Sigmoid colon (tissue), 7 donors: ENCODE data around the gene C1orf21. TPM values are rescaled to one million over a fixed set of nuclear protein-coding genes. Genes with fewer than 3 reads are reported as not detected.

ENCODE experiments used
- DNase-seq: peaks from one replicate; pipeline ENCODE4 v3.0.0-alpha.2; 2019
- H3K27ac ChIP-seq, 4 donors: fragments of 200-600 bp; sonication (generic); one replicate each; pipeline ENCODE4 v1.5.1; 2016 to 2019; ENCODE audit warnings: mild to moderate bottlenecking in 1 of 4
- H3K27me3 ChIP-seq, 3 donors: fragments of 200-600 bp; sonication (generic); one replicate each; pipeline ENCODE4 v1.5.1; 2019; ENCODE audit warnings: mild to moderate bottlenecking in 1 of 3
- H3K36me3 ChIP-seq, 4 donors: fragments of 200-600 bp; sonication (generic); one replicate each; pipeline ENCODE4 v1.5.1; 2016 to 2019
- H3K4me1 ChIP-seq, 4 donors: fragments of 200-600 bp; sonication (generic); one replicate each; pipeline ENCODE4 v1.5.1; 2017 to 2019
- H3K4me3 ChIP-seq, 4 donors: fragments of 200-600 bp; sonication (generic); one replicate each; pipeline ENCODE4 v1.5.1; 2017 to 2019; ENCODE audit warnings: mild to moderate bottlenecking in 2 of 4, moderate library complexity in 1 of 4
- H3K9me3 ChIP-seq, 4 donors: fragments of 200-600 bp in 3 of 4; sonication (generic) in 3 of 4; one replicate each; pipeline versions ENCODE4 v1.5.1 to v1.6.1; 2013 to 2019
- EP300 ChIP-seq, 4 donors: sonication (generic); formaldehyde crosslinking; IDR thresholded peaks; one replicate each; pipeline ENCODE4 v1.6.1; 2017; ENCODE audit warnings: antibody characterized with exemption in 4 of 4
- POLR2A ChIP-seq, 2 donors: fragments of 450-650 bp; IDR thresholded peaks; one replicate each; pipeline ENCODE4 v1.6.1; 2016; ENCODE audit warnings: antibody characterized with exemption in 2 of 2, mild to moderate bottlenecking in 2 of 2, moderate library complexity in 2 of 2
- POLR2AphosphoS5 ChIP-seq, 4 donors: sonication (generic); formaldehyde crosslinking; IDR thresholded peaks; one replicate each; pipeline ENCODE4 v1.6.1; 2017; ENCODE audit warnings: antibody characterized with exemption in 4 of 4
- WGBS, 2 donors: extraction: QIAGEN DNeasy Blood & Tissue Kit; methylation state at CpG; one replicate each; pipeline ENCODE4 v1.1.7; 2013; 5-methylcytosine and 5-hydroxymethylcytosine counted together
- intact Hi-C: fragments of 100-400 bp; cut with DNase I; formaldehyde crosslinking; loops from one replicate; pipeline ENCODE4 v1.15.1; 2023
- polyA plus RNA-seq, 3 donors: library from polyadenylated mRNA; stranded (reverse); fragments of 200-250 nt; gene quantifications; one replicate each; pipeline ENCODE4 v1.2.3, GENCODE V29; 2013
- total RNA-seq, 4 donors: library from RNA; depleted of rRNA; stranded (reverse); fragments of >200 nt; gene quantifications; one replicate each; pipeline ENCODE4 v1.1.0, GENCODE V29; 2016
- TF ChIP-seq, protein P1 (sequence below), 4 experiments: fragments of 450-650 bp in 3 of 4; fragments of 200-600 bp in 1 of 4; IDR thresholded peaks; one replicate each; pipeline ENCODE4 v1.5.1; 2016 to 2019; ENCODE audit warnings: antibody characterized with exemption in 4 of 4, mild to moderate bottlenecking in 3 of 4, moderate library complexity in 2 of 4
- donor health status: healthy with polysubstance abuse.
- donor health status: Bipolar disorder and iron deficiency.
- donor health status: healthy.

Gene C1orf21
- total and polyA plus RNA-seq, 7 donors = 39.5 to 109 (median 80.0) TPM

DNA sequence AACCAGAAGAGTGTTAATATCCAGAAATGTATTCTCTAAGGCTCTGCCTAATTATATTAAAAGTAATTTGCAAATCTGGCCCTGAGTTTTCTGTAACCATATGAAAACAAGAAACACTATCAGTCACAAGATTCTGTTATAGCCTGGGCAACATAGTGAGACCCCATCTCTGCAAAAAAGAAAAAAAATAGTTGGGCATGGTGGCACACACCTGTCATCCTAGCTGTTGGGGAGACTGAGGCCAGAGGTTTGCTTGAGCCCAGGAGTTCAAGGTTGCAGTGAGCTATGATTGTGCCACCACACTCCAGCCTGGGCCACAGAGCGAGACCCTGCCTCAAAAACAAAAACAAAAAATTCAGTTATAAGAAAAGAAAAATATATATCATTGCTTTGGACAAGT, 25.6 kb downstream of the C1orf21 start:
- Histone ChIP-seq H3K27me3 (no peaks in the 10 kb centered on the region), H3K4me1 (peaks cover 0 to 32% (median 17%) of the 10 kb centered on the region in 4 donors), H3K4me3 (no peak overlapping the region), H3K9me3 (no peaks in the 10 kb centered on the region), H3K36me3 (no peaks in the 10 kb centered on the region), H3K27ac (no peak overlapping the region)
- intact Hi-C loops = no loop called here
- TF ChIP-seq, protein P1, sequence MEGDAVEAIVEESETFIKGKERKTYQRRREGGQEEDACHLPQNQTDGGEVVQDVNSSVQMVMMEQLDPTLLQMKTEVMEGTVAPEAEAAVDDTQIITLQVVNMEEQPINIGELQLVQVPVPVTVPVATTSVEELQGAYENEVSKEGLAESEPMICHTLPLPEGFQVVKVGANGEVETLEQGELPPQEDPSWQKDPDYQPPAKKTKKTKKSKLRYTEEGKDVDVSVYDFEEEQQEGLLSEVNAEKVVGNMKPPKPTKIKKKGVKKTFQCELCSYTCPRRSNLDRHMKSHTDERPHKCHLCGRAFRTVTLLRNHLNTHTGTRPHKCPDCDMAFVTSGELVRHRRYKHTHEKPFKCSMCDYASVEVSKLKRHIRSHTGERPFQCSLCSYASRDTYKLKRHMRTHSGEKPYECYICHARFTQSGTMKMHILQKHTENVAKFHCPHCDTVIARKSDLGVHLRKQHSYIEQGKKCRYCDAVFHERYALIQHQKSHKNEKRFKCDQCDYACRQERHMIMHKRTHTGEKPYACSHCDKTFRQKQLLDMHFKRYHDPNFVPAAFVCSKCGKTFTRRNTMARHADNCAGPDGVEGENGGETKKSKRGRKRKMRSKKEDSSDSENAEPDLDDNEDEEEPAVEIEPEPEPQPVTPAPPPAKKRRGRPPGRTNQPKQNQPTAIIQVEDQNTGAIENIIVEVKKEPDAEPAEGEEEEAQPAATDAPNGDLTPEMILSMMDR (IDR thresholded peaks at IDR 0.05) = no peak
- TF ChIP-seq POLR2A (IDR thresholded peaks at IDR 0.05) (no peak), EP300 (IDR thresholded peaks at IDR 0.05) (no peak)
- no peak for DNase-seq
- WGBS, 2 donors = 92% methylated on average over 1 of the region's 1 CpG

GRCh38 chr1:184416481-184416880, 29.7 kb downstream of the C1orf21 start:
- no peak for DNase-seq
- WGBS, 2 donors = 39 to 90% methylated on average over 2 of the region's 2 CpGs
- TF ChIP-seq, protein P1 (IDR thresholded peaks at IDR 0.05) = no peak
- TF ChIP-seq EP300 (IDR thresholded peaks at IDR 0.05) (no peak), POLR2AphosphoS5 (IDR thresholded peaks at IDR 0.05) (no peak), POLR2A (IDR thresholded peaks at IDR 0.05) (no peak)
- Histone ChIP-seq H3K4me1 (peaks cover 0 to 35% (median 21%) of the 10 kb centered on the region in 4 donors), H3K27me3 (no peaks in the 10 kb centered on the region), H3K36me3 (no peaks in the 10 kb centered on the region), H3K9me3 (no peaks in the 10 kb centered on the region), H3K4me3 (no peak overlapping the region), H3K27ac (no peak overlapping the region)
- intact Hi-C loops = no loop called here

DNA sequence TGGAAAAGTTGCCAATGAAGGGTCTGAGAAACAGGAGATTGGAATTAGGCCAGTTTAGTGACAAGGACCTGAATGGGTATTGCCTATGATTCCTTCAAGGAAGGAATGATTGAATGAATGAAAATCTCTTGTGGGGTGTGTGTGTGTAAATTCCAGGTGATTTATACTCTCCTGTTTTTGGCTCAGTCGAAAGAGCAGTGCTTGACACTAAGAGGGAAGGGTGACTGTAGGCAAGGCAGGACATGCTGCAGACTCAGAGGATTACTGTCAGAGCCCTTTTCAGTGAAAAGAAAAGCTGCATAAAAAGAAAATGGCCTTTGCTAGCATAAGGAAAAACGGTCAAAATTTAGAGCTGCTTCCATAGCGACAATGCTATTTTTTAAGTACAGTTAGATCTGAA, 30.1 kb downstream of the C1orf21 start:
- Histone ChIP-seq H3K27ac (no peak overlapping the region), H3K27me3 (no peaks in the 10 kb centered on the region), H3K36me3 (no peaks in the 10 kb centered on the region), H3K9me3 (no peaks in the 10 kb centered on the region), H3K4me3 (no peak overlapping the region), H3K4me1 (peaks cover 0 to 35% (median 21%) of the 10 kb centered on the region in 4 donors)
- TF ChIP-seq POLR2AphosphoS5 (IDR thresholded peaks at IDR 0.05) = no peak
- TF ChIP-seq, protein P1 (IDR thresholded peaks at IDR 0.05) = no peak
- no peak for TF ChIP-seq POLR2A (IDR thresholded peaks at IDR 0.05)
- no peak for TF ChIP-seq EP300 (IDR thresholded peaks at IDR 0.05)
- DNase-seq = no peak
- 77% methylated on average over 3 of the region's 3 CpGs for WGBS, 2 donors
- intact Hi-C loops = no loop called here

DNA sequence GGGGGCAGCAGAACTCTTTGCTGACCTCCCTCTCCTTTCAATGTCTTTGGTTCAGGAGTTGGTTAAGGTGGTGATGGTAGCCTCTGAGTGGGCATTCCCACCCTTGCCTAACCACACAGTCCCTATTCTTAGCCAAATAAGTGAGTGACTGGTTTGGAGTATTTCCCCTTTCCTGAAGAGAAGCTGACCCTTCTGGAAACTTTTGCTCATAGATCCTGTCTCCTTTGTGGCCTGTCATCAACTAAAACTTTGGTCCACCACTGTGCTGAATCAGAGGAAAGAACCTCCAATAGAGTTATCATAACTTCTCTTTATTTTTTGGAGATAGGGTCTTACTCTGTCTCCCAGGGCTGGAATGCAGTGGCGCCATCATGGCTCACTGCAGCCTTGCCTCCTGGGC, 31.1 kb downstream of the C1orf21 start:
- no peak overlapping the region for H3K27ac ChIP-seq

More for the DNA sequence above, 31.1 kb downstream of the C1orf21 start:
- no peak for DNase-seq
- no peak for TF ChIP-seq POLR2A (IDR thresholded peaks at IDR 0.05)
- TF ChIP-seq, protein P1 (IDR thresholded peaks at IDR 0.05) = no peak
- no peak for TF ChIP-seq POLR2AphosphoS5 (IDR thresholded peaks at IDR 0.05)
- TF ChIP-seq EP300 (IDR thresholded peaks at IDR 0.05) = no peak
- Histone ChIP-seq H3K27me3 (no peaks in the 10 kb centered on the region), H3K9me3 (no peaks in the 10 kb centered on the region), H3K36me3 (no peaks in the 10 kb centered on the region), H3K4me1 (peaks cover 0 to 35% (median 21%) of the 10 kb centered on the region in 4 donors), H3K4me3 (no peak overlapping the region)
- 93 to 100% methylated on average over 1 of the region's 1 CpG for WGBS, 2 donors
- intact Hi-C loops = no loop called here
